ENCODE measurements around the gene CASP3.
"Not testable (repeated sequence)": the region's sequence is repeated elsewhere in the genome, so short reads cannot be mapped to it uniquely, and the experiment has no call there.

Gene CASP3

GRCh38 chr4:184662236-184662635, 13.0 kb upstream of the CASP3 start:
- DNase-seq, result no peak

DNA sequence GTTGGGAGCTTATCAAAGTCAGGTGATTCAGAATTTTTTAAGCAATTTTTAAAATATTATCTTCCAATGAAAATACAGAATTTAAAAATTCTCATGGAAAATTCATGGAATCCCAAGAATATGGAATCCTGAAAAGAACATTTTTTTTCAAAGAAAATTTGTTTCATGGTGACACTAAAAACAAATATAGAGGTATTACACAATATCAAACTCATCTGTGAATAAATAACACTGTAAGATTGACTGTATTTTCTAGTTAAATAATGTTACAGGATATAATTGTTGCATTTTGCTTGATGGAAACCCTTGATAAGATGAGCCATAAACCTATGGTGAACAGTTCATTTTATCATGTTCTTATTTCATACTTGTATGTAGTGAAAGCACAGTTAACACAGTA, 11.7 kb upstream of the CASP3 start:
- no peak for DNase-seq

GRCh38 chr4:184657820-184658219, 8.6 kb upstream of the CASP3 start:
- DNase-seq, result not testable (repeated sequence)

DNA sequence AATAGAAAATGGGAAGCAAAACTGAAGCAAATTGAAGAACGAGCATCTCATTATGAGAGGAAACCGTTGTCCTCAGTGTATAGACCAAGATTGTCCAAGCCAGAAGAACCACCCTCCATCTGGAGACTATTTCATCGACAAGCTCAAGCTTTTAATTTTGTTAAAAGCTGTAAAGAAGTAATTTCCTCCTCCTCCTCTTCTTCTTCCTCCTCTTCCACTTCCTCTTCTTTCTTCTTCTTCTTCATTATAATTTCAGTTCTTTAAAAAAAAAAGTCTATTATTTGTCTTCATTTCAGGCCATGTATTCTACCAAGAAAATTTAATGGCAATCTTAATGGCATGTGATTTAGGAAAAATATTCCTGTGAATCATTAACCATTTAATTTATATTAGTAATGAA, 7.9 kb upstream of the CASP3 start:
- no peak for DNase-seq

- no peak for DNase-seq
Observed at GRCh38 chr4:184655889-184656869, 6.9 kb upstream of the CASP3 start.

DNA sequence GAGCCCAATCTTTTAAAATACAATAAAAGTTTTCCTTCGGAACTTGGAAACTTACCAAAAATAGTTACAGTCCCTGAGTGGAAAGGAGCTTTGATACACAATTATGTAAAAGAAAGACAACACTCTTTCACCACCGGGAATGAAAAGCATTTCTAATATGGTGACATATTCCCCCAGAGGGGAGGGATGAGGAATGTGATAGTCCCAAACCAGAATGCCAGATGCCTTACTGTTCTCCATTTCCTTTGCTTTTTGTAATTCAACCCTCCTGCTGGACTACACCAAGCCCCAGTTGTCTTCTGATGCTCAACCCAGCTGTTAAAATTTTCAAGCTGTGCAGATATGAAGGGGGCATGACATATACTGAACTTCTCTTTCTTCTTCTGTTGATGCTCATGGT, 4.4 kb upstream of the CASP3 start:
- no peak for DNase-seq

DNA sequence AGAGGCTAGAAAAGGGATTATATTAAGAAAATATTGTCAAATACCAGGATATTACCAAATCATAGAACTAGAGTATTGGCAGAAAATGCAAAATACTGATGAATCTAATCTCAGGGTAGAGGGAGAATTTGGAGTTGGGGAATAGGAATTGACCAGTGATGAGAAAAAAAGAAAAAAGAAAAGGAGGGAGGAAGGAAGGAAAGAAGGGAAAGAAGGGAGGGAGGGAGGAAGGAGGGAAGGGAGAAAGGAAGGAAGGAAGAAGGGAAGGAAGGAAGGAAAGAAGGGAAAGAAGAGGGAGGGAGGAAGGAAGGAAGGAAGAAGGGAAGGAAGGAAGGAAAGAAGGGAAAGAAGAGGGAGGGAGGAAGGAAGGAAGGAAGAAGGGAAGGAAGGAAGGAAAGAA, 3.4 kb upstream of the CASP3 start:
- DNase-seq, result not testable (repeated sequence)

DNA sequence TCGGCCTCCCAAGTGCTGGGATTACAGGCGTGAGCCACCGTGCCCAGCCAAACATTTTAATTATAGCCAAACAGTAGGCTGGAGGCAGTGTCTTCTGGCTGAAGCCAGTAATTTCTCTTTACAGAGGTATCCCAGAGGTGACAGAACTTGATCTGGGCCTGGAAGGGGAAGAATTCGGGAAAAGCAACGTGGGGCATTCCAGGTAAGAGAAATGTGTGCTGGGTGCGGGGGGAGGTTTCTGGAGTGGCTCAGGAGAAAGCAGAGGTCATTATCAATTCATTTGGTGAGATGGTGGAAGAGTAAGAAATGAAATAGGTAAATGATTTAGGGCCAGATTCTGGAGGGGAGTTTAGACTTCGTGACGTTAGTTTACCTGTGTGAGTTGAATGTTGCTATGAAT, 2.7 kb upstream of the CASP3 start:
- DNase-seq, result no peak

- peak in 1 of 2 experiments; percentile 7 for DNase-seq
Observed at GRCh38 chr4:184649971-184650855, 966 bp upstream of the CASP3 start.

DNA sequence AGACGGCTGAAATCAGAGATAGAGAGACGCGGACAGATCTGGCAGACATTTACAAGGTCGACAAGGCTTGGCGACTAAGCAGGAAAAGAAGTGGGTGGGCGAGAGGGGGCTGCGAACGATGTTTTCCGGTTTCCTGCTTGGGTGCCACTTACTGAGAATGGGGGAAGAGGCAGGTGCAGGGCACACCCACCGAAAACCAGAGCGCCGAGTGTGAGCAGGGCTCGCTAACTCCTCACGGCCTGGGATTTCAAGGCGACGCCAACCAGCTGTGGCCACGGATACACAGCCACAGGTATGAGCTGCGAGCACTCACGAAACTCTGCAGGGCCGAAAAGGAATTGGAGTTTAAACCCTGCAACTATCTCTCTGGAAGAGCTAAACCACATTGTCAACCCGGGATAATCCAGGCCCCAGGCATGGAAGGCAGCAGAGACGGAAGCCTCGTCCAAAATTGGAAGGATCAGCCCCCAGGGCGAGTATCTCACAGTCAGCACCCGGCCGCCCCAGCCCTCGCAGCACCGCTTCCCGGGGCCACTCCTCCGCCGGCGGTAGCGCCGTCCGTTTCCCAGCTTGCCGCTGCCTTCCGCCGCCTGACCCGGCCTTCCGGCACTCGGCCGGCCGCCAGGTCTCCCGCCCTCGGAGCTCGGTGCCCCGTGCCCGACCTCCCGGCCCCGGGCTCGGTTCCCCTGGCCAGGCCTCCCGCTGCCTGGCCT, 778 bp downstream of the CASP3 start:
- DNase-seq, result peak in 1 of 2 experiments; percentile 1

DNA sequence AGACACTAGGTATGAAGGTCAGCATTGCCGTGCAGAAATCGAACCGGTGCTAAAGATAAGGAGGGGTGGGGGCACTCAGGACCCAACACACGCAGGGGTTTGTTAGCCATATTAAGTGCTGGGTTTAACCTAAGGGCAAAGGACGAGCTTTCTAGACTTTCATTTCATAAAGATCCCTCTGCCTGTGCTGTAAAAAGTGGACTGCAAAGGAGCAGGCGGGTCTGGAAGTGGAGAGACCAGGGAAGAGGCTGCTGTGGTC, 1.3 kb downstream of the CASP3 start:
- no peak for DNase-seq

GRCh38 chr4:184647266-184648053, 1.8 kb downstream of the CASP3 start:
- no peak for DNase-seq

- DNase-seq, result no peak
Observed at GRCh38 chr4:184645904-184646610, 3.2 kb downstream of the CASP3 start.

- no peak for DNase-seq
Observed at GRCh38 chr4:184644553-184645307, 4.5 kb downstream of the CASP3 start.

- no peak for DNase-seq
Observed at GRCh38 chr4:184643731-184644130, 5.5 kb downstream of the CASP3 start.

DNA sequence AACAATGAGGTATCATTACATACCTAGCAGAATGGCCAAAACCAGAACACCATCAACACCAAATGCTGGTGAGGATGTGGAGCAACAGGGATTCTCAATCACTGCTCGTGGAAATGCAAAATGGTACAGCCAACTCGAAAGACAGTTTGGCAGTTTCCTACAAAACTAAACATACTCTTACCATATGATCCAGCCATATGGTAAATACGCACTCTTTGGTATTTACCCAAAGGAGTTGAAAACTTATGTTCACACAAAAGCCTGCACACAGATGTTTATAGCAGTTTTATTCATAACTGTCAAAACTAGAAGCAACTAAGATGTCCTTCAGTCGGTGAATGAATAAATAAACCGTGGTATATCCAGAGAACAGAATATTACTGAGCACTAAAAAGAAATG, 7.8 kb downstream of the CASP3 start:
- DNase-seq, result no peak

DNA sequence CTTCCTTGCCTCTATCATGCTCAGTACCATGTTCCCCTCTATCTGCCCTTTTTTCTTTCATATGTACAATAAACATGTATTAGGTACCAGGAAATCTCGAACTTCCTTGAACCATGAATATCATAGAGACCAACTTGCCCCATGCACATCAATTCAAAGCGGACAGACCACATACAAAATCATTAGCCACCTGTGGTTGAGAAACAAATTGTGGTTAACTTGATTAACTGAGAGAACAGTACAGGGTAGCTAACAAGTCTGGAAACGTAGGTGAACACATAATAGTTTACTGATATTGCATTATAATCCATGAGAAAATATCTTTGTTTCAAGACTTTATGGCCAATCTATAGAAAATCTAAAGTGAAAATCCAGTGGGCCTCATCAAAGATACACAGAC, 8.2 kb downstream of the CASP3 start:
- no peak for DNase-seq

DNA sequence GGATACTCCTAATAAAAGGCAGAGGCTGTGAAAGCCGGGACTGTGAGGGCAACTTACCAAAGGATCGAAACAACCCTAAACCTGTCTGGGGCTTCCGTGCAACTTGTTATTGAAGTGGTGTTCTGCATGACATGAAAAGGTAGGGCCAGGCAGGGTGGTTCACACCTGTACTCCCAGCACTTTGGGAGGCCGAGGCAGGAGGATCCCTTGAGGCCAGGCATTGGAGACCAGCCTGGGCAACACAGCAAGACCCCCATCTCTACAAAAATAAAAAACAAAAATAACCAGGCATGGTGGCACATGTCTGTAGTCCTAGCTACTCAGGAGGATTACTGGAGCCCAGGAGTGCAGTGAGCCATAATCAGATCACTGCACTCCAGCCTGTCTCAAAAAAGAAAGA, 12.3 kb downstream of the CASP3 start:
- no peak for DNase-seq

GRCh38 chr4:184636144-184636543, 13.1 kb downstream of the CASP3 start:
- DNase-seq, result no peak

DNA sequence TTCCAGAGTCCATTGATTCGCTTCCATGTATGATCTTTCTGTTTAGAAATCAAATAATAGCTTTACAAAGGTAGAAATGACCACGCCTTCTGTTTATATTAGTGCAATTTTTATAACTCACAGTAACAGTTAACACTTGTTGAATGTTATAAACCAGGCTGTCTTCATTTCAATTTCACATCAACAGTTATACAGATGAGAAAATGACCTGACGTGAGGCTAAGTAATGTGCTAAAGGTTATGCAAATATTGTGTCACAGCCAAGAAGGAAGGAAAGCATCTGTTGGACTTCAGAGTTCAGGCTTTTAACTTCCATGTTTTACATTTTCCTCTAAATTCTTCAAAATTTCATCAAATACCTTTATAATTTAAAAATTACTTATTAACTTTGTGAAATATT, 13.9 kb downstream of the CASP3 start:
- no peak for DNase-seq

DNA sequence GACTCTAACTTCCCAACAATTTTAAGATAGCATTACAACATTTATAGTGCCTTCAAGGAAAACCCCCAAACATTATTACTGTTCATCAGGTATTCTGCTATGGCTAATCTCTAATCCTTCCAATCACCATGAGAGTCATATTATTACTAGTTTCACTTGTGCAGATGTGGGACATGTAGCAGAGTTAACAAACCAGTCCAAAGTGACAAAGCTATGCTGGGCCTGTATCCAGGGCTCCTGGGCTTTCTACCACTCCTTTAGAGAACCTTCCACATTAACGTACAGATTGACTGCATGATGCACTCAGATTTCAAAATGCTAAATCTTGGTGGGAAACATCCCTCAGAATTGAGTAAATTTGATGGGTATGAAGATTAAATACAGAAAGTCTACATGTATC, 16.4 kb downstream of the CASP3 start:
- DNase-seq, result no peak

Measured in SHP77 (cell line).